GM10266 (cell line): ENCODE results near the gene STAT2.
A peak's percentile ranks its signal among the peaks of the same experiment; 100 is the strongest.
"Not testable (repeated sequence)": the region's sequence is repeated elsewhere in the genome, so short reads cannot be mapped to it uniquely, and the experiment has no call there.

Experiments used
- DNase-seq: peaks from one replicate; pipeline ENCODE4 v3.0.0; 2012; ENCODE audit errors: extremely low spot score
- TF ChIP-seq, protein P1 (sequence below): IDR thresholded peaks from 2 replicates; pipeline ENCODE4 v1.5.1; 2012; ENCODE audit warnings: mild to moderate bottlenecking, low read depth; ENCODE audit not compliant: control insufficient read depth, insufficient read depth; ENCODE audit errors: missing control alignments

STAT2 gene

DNA sequence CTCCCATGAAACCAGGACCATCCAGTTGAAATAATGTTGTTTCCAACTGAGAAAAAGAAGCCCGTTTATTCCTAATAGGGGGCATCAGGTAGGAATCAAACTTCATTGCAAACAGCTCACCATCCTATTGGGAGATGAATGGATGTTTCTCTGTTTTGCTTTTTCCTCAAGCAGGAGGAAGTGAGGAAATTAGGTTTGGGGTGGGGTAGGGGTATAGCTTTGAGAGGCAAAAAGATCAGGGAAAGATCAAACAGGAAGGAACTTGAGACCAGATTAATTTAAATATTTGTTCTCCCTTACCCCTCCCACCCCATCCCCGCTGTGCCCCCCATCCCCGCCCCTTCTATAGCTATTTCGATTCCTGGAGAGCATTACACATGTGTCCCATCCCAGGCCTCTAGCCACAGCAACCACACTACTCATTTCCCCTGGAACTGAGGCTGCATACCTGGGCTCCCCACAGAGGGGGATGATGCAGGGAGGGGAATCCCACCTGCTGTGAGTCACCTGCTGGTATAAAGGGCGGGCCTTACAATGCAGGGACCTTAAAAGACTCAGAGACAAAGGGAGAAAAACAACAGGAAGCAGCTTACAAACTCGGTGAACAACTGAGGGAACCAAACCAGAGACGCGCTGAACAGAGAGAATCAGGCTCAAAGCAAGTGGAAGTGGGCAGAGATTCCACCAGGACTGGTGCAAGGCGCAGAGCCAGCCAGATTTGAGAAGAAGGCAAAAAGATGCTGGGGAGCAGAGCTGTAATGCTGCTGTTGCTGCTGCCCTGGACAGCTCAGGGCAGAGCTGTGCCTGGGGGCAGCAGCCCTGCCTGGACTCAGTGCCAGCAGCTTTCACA, 21.4 kb downstream of the STAT2 start, which contains the start of gene IL23A:
Gene IL23A (plus strand): TSS at position 577 of the 850 bp plus-strand sequence. CDS start 161 bp downstream, at position 738.
- TF ChIP-seq, protein P1, sequence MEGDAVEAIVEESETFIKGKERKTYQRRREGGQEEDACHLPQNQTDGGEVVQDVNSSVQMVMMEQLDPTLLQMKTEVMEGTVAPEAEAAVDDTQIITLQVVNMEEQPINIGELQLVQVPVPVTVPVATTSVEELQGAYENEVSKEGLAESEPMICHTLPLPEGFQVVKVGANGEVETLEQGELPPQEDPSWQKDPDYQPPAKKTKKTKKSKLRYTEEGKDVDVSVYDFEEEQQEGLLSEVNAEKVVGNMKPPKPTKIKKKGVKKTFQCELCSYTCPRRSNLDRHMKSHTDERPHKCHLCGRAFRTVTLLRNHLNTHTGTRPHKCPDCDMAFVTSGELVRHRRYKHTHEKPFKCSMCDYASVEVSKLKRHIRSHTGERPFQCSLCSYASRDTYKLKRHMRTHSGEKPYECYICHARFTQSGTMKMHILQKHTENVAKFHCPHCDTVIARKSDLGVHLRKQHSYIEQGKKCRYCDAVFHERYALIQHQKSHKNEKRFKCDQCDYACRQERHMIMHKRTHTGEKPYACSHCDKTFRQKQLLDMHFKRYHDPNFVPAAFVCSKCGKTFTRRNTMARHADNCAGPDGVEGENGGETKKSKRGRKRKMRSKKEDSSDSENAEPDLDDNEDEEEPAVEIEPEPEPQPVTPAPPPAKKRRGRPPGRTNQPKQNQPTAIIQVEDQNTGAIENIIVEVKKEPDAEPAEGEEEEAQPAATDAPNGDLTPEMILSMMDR = no peak
- peak; percentile 51 for DNase-seq

DNA sequence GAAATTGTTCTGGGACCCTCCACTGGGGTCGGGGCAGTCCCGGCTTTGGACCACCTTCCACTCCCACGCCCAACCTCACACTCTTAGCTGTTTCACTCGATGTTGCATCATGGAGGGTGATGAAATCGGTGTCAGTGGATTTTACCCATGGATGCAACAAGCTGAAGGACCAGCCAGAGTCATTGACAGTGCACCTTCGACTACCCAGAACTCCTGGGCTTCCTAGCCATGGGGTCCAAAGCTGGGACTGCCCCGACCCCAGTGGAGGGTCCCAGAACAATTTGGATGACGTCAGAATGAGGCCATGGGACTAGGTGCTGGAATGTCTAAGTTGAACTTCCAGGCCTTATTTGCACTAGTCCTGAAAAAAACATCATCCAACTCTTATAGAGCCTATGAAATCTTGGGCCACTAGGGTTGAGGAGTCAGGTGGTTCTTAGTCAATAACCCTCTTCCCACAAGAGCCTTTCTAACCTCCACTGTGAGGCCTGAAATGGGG, 22.1 kb downstream of the STAT2 start:
- DNase-seq = no peak
- TF ChIP-seq, protein P1 = no peak

DNA sequence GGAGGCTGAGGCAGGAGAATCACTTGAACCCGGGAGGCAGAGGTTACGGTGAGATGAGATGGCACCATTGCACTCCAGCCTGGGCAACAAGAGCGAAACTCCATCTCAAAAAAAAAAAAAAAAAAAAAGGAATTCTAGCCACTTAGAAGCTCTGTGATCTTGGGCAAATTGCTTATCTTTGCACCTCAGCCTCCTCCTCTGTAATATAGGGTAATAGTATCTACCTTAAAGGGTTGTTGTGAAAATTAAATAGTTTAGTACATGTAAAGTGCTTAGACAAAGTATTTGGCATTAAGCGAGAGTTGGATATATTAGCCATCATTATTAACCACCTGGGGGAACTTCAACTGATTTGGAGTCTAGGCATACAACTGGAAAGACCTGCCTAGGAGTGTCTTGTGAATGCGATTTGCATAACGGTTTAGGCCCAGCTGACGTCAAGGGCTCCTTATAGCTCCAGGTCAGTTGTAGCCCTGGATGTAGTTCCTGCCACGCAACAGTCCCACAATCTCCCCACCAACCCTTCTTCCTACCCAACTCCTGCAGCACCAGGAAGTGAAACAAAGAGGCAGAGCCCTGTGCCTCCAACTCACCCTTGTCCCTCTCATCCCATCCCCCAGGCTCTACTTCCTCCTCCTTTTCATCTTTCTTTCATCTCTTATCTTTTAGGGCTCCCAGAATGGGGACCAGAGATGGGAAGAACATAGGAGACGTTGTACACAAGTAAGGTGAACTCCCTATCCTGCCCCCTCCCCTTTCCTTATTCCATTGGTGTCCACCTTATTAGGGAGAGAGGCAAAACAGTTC, 23.3 kb downstream of the STAT2 start:
- DNase-seq = peak; percentile 30
- TF ChIP-seq, protein P1 = no peak

DNA sequence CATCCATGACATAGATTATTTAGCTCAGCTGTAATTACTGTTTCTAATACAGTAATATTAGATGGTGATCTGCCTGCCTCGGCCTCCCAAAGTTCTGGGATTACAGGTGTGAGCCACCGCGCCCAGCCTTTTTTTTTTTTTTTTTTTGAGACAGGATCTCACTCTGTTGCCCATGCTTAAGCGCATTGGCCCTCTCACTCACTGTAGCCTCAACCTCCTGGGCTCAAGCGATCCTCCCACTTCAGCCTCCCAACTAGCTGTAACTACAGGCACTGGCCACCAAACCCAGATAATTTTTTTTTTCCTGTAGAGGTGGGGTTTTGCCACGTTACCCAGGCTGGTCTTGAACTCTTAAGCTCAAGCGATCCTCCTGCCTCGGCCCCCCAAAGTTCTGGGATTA, 24.4 kb downstream of the STAT2 start:
- DNase-seq = not testable (repeated sequence)

DNA sequence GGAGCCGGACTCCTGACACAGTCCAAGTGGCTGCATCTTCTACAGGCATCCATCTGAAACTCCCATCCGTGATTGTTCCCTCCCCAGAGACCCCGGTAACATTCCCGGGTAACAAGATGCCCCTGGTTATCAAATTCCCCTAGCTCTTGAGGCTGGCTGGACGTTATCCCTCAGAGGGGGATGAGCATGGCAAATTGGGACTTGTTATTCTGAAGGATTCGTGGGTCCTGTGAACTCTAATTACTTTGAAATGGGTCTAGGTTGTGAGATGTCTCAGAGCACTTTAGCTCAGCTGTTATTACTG, 25.5 kb downstream of the STAT2 start:
- no peak for DNase-seq
- TF ChIP-seq, protein P1 = no peak

DNA sequence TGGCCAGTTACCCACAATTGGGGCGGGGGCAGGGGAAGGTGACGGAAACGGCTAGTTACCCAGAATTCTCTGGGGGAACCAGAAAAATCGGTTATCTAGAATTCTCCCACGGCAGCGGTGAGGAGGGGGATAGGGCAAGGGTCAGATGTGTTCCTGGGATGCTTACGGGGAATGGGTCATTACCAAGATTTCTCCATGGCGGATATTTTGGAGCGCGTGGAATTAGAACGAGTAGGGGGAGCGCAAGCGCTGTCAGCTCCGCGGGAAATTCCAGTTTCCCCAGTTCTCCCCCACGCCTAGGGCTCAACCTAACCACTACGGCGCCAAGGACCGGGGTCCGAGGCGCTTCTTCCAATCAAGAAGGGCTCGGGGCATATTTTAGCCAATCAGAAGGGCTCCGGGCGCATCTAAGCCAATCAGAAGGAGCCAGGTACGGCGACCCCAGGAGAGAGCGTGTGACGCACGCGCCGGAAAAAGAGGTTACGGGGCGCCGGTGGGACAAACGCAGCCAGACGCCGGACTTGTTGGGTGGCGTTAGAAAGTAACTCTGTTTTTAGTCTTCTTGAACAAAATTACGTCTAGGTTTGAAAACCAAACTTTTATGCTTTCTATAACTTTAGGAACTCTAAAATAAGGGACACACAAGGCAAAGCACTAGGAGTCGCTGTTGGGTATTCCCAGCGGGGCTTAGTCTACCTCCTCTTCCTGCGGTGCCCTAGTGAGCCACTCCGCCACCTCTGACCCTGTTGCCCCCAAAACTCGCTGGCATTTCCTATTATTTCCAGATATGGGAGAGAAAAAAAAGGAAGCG, 26.0 kb downstream of the STAT2 start, which contains the start of gene PAN2:
Gene PAN2 (minus strand): TSS at position 322 of the 811 bp plus-strand sequence. CDS start 906 bp downstream, outside the sequence.
- TF ChIP-seq, protein P1 = peak; percentile 35
- peak; percentile 95 for DNase-seq

DNA sequence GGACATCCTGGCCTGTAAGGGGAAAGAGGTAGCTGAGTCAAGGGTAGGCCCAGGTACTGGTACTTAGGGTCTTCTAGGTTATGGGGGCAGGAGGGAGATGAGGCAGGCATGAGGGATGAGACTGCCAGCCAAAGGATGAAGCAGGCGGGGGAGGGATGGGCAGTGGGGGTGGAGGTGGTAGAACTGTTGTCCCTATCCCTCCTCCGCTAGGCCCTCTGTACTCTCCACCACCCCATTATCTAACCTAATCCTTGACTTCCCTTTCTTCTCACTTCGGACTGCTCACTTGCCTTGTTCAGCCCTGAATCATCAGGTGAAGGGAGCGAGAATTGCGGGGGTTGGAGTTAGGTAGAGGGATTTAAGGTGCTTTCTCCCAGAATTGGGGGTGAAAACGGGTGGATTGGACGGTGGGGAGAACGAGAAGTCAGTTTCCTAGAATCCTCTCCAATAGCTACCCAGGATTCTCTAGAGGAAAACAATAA, 26.7 kb downstream of the STAT2 start:
- DNase-seq = peak; percentile 18
- TF ChIP-seq, protein P1 = no peak
